H54 (cell line): ENCODE results near the gene REV3L.
A peak's percentile ranks its signal among the peaks of the same experiment; 100 is the strongest.

Experiments used
- DNase-seq: peaks from one replicate; pipeline ENCODE4 v3.0.0; 2011; ENCODE audit warnings: low spot score, mixed read lengths; ENCODE audit not compliant: insufficient read length
- FAIRE-seq: peaks from 3 replicates; lab custom pipeline; 2011; peaks lifted over from hg19 to GRCh38; lab: Jason Lieb, UNC
- POLR2A ChIP-seq: IDR thresholded peaks from 2 replicates; pipeline ENCODE4 v1.6.1; 2011; ENCODE audit warnings: low read depth, mild to moderate bottlenecking, low read length

Gene REV3L

DNA sequence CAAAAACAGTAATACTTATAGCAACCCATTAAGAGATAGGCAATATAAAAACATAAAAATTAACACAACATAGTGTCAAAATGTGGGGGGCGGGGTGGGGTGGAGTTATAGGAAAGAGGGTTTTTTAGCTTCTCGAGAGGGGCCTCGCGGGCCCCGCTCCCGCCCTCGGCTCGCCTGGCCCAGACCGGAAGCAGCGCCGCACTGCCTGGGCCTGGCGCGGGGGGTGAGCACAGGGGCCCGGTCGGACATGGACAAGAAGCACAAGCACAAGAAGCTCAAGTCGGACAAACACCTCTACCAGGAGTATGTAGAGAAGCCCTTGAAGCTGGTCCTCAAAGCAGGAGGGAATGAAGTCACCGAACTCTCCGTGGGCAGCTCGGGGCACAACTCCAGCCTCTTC lies 53.4 kb downstream of the REV3L start:
- DNase-seq (no peak), FAIRE-seq (no peak)
- TF ChIP-seq POLR2A = no peak

DNA sequence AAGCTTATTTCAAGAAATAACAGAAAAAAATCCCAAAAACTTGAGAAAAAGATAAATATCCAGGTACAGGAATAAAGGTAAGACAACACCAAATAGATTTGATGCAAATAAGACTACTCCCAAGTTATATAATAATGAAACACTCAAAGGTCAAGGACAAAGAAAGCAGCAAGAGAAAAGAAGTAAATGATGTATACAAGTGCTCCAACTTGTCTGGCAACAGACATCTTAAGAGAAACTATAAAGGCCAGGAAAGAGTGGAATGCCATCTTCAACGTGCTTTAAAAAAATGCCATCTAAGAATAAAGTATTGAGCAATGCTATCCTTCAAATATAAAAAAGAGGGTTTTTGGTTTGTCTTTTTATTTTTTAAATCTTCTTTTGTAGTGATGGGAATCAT lies 54.2 kb downstream of the REV3L start:
- FAIRE-seq (no peak), DNase-seq (no peak)
- no peak for TF ChIP-seq POLR2A

DNA sequence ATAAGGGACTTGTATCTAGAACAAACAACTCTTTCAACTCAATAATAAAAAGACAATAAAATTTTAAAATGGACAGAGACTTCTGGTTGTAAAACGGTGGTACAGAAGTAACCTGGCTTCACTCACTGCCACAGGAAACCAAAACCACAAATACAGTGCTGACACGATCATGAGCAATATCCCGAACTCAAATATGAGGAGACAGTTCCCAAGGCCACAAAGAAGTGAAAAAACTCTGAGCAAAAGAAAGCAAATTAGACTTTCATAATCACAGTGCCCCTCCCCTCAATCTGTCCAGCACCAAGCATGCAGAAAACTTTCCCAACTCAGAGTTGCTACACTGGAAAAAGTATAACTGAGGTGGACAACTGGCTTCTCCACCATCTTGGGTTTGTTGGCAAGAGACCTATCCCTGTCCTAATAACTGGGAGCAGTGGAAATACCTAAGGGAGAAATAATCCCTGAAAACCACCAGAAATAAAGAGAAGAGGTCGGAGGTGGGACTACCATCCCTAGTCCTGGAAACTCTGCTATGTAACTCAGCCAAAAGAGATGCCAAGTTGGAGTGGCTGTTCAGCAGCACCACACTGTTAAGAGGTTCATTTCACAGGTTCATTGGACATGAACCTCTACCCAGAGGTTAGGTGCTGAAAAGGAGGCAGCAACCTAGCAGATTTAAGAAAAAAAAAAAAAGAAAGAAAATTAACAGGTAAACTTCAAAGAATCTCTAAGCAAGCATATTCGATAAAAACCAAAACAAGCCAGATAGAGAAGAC lies 55.5 kb downstream of the REV3L start:
- FAIRE-seq (peak; percentile 86), DNase-seq (peak; percentile 26)
- no peak for TF ChIP-seq POLR2A

DNA sequence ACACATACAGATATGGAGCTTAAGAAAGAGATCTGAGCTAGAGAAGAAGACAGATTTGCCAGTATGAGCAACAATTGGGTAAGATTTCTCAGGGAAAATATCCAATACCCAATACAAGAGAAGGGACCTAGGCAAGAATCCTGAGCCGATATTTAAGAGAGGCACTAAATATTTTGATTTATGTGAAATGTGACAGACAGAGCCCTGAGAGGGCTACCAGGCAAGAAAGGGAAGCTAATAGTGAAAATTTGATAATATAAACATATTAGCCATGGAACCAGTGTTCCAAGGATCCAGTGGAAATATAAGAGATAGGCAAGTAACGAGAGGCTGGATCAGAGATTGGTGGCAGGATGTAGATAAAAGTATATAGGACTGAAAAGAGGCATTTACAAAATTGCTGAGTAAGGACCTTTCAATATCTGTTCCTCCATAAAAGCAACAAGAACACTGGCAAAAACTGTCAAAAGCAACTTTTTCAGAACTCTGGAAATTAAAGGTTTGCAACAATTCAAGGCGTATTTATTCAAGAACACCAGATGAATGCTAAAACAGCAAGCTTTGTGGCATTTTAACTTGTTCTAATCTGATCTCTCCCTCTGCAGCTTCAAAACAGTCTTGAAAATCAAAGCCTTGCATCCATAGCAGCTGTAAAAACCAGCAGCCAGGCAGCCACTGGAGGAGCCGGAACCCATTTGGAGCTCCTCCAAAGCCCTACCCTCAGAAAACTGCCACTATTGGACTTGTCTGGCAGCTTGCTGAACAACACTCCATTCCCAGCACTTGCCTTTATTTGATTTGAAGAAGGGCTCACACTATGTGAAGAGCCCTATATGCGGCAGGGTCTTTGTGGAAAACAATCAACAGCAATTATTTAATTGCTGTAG lies 58.8 kb downstream of the REV3L start:
- no peak for TF ChIP-seq POLR2A
- DNase-seq (no peak), FAIRE-seq (peak; percentile 20)

DNA sequence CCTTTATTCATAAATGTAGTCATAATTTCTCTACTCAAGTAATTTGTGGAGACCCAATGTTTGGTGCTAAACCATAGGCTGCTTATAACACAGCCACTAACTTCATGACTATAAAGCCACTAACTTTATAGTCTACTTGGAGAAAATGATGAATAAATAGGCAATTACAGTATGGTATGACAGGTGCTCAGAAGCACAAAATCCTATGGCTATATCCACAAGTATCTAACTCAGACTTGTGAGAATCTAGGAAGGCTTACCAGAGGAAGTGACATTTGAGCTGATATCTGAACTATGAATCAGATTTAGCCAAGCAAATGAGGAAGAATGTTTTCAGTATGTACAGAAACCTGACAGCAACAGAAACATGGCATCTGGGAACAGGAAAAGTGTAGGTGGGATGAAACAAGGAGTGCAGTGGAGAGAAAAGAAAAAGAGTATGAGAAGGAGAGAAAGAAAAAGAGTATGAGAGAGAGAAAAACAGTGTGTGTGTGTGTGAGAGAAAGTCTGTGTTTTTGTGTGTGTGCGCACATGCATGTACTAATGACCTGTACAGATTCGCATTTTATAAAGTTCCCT lies 59.9 kb downstream of the REV3L start:
- TF ChIP-seq POLR2A = no peak
- FAIRE-seq = peak; percentile 60
- no peak for DNase-seq

DNA sequence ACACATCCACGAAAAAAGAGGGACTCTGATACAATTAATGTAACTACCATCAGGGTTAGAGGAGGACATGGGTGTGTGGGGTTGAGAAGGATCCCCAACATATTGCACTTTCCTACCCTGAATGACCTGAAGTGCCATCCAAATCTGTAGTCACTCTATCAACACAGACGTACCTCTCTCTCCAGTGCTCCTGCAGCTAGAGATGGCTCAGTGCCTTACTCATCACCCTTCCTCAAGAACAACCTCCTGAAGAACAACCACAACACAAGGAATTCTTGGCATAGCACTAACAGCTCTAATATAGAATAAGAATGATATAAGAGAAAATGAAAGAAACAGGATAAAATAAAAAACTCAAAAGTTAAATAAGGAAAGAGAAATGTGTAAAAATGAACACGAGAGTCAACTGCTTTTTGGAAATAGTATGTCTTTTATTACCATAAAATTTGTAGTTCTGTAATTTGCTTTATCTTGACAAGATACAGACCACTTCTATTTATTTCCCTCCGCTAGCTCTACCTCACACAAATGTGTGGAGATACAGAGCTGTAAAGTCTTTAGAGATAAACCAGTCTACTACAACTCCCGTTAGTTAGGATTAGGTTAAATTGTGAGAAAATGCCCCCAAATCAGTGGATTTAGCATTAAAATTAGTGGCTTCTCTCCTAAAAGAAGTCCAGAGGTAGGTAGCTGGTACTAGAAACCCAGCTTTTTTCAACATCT lies 63.9 kb downstream of the REV3L start:
- FAIRE-seq (peak; percentile 93), DNase-seq (peak; percentile 5)
- TF ChIP-seq POLR2A = no peak

DNA sequence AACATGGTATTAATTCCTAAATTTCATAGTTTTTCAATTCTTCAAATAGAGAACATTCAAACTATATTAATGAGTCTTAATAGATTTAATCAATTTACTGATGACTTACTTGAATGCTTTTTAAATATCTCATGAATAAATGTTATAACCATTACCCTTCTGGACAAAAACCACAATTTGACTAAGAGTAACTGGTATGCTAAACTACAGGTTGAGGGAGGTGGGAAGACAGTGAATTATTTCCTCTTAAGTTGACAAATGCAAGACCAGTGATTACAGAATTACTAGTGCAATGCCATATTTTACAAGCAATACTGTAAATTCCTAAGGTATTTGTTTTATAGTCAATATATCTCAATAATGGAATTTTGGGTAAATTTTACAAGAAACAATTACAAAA lies 65.1 kb downstream of the REV3L start:
- no peak for TF ChIP-seq POLR2A
- DNase-seq (no peak), FAIRE-seq (peak; percentile 41)

DNA sequence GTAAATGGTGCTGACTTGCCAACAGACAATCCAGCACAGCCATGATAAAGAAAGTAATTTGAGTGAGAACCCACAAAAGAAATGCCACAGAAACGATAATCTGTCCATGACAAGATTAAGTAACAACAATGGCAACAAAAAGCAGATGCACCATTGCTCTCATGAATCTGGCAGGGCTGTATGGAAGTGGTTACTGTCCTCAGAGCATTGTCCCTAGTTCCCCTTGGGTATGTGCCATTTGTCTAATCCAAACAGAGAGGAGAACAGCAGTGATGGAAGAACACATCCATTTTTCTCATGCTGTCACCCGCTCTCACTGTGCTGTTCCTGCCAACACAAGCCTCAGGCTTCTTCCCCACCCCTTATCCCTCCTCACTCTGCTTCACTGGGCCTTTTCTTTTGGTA lies 65.8 kb downstream of the REV3L start:
- DNase-seq (no peak), FAIRE-seq (no peak)
- no peak for TF ChIP-seq POLR2A

DNA sequence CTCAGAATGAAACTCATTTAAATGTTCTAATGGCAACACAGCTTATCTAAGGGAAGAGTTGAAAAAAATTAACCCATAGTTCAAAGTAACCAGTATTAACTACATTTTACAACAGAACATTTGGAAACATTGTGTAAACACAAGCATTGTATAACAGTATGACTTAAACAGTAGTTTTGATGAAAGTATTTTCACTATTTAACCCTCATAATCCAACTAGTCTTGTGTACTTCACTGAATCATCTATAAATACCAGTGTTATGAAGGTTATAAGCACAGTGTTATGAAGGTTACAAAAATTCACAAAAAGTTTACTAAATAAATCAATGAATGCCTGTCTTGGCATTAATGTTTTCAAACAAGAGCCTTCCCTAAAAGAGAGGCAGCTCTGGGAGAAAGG lies 66.5 kb downstream of the REV3L start:
- no peak for TF ChIP-seq POLR2A
- DNase-seq = no peak
- FAIRE-seq = no peak

DNA sequence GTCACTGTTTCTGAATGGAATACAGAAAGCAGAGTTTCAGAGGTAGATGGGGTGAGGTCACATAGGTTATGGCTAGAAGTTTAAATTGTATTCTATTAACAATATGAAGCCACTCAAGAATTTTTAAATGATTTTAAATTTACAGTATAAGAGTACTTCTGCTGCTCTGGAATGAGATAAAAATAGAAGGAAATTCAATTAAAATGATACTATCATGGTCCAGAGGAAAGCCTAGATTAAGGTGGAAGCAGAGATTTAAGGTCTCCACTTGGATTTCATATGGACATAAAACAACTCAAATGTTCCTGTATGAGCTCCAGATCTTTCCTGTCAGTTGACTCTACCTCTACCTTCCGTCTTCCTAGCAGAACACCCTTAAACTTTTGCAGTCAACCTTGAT lies 68.6 kb downstream of the REV3L start:
- no peak for FAIRE-seq
- TF ChIP-seq POLR2A = no peak
- no peak for DNase-seq

DNA sequence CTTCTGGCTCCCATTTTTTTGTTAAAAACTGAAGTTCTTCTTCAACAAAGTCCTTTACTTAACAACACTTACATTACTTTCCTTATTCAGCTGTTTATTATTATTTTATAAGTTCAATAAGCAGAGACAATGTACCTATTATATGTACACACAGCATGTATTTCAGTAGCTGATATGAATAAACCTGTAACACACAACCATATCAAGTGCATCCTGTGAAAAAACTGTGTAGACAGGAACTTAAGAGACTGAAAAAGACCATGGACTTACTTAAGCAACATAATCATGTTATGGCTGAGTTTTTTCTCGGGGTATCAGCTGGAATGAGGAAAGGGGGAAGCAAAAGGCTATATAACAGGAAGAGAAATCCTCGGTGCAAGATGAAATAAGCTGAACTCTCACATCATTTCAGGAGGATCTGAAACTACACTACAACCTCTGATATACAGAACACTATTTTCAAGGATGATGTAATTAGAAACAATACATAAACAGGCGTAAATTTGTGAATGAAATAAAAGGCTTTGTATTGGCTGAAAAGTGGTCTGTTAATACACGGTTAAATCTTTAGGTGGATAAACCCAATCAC lies 70.9 kb downstream of the REV3L start:
- DNase-seq = no peak
- no peak for TF ChIP-seq POLR2A
- FAIRE-seq = no peak

DNA sequence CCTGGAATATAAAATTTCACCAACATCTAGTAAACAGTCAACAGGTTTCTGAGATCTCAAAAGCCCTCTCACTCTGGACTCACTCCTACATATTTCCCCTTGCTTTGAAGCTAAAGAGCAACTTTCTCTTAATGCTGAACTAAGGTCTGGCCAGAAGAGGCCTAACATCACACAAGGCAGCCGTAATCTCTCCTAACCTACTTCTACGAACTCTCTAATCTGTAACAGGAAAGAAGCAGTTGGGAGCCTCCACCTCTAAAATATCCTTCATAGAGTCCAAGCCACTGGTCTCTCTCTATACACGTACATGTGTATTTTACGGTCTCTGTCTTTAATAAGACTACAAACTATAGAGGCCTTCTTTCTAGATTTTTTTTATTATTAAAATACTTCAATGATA lies 72.0 kb downstream of the REV3L start:
- TF ChIP-seq POLR2A = no peak
- FAIRE-seq (no peak), DNase-seq (no peak)

DNA sequence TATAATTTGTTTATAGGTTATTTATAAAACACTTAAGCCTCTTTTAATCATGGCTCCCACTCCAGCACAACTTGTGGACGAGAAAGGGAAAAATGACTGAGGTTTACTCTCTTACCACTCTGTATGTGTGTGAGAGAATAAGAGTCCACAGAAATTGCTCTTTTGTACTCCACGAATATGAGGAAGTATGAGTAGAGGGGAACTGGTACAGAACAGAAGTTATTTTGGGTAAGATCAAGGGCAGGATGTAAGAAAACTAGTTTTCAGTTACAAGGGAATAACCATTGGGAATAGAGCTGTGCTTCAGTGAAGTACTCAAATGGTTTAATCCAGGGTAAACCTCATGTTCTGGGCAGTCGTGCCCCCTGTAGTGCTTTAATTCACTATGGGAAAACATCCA lies 72.6 kb downstream of the REV3L start:
- DNase-seq = no peak
- FAIRE-seq = no peak
- TF ChIP-seq POLR2A = no peak
